H1 (cell line): Measurements from ENCODE around the gene GNG7. TPM values are rescaled to one million over a fixed set of nuclear protein-coding genes. Genes with fewer than 3 reads are reported as not detected.

ENCODE experiments used
- CTCF ChIA-PET: fragments of 300-600 bp; sonication (Branson Sonifier 250); formaldehyde crosslinking; loops from one replicate; lab custom pipeline; 2021; ENCODE audit not compliant: partially characterized antibody; lab: Charles Lee
- POLR2A ChIA-PET: fragments of 300-600 bp; sonication (Branson Sonifier 250); formaldehyde crosslinking; loops from one replicate; lab custom pipeline; 2021; ENCODE audit warnings: inconsistent platforms; ENCODE audit not compliant: partially characterized antibody; lab: Charles Lee
- DNase-seq, 2 experiments: peaks; one replicate each; pipeline versions ENCODE4 v3.0.0 to v3.0.0-alpha.2; 2010 to 2022; ENCODE audit warnings: low spot score in 2 of 2, low read depth in 1 of 2, mixed read lengths in 1 of 2
- FAIRE-seq: peaks from 2 replicates; lab custom pipeline; 2011; peaks lifted over from hg19 to GRCh38; lab: Jason Lieb, UNC
- H2AFZ ChIP-seq: 2 replicates; pipeline ENCODE4 v1.8.1; 2012; ENCODE audit warnings: low read length, inconsistent platforms
- H2AK5ac ChIP-seq: 2 replicates; pipeline ENCODE4 v1.6.1; 2013; ENCODE audit warnings: low read depth, low read length
- H2BK120ac ChIP-seq: replicated peaks from 2 replicates; pipeline ENCODE3; 2013; ENCODE audit warnings: low read depth, low read length, inconsistent platforms
- H2BK12ac ChIP-seq: 2 replicates; pipeline ENCODE4 v1.6.1; 2013; ENCODE audit warnings: low read depth, low read length
- H2BK15ac ChIP-seq: 2 replicates; pipeline ENCODE4 v1.6.1; 2013; ENCODE audit warnings: low read length
- H2BK20ac ChIP-seq: 2 replicates; pipeline ENCODE4 v1.6.1; 2013; ENCODE audit warnings: low read length
- H2BK5ac ChIP-seq: 2 replicates; pipeline ENCODE4 v1.6.1; 2013; ENCODE audit warnings: low read depth, low read length
- H3K14ac ChIP-seq: 2 replicates; pipeline ENCODE4 v1.6.1; 2013; ENCODE audit warnings: inconsistent platforms; ENCODE audit not compliant: insufficient read length
- H3K18ac ChIP-seq: 2 replicates; pipeline ENCODE4 v1.6.1; 2013; ENCODE audit warnings: low read length; ENCODE audit errors: extremely low read depth
- H3K23ac ChIP-seq: 2 replicates; pipeline ENCODE4 v1.6.1; 2013; ENCODE audit warnings: inconsistent platforms; ENCODE audit not compliant: insufficient read length
- H3K23me2 ChIP-seq: 2 replicates; pipeline ENCODE4 v1.6.1; 2013; ENCODE audit warnings: low read depth, low read length
- H3K27ac ChIP-seq: 2 replicates; pipeline ENCODE4 v1.6.1; 2011; ENCODE audit warnings: low read depth, low read length, inconsistent platforms
- H3K27me3 ChIP-seq, 4 experiments: replicated peaks in 1 of 4; 1 replicate in 1 of 4; 2 replicates in 3 of 4; pipeline versions ENCODE4 v1.6.1 to v1.8.1; 2011 to 2013; ENCODE audit warnings: low read length in 3 of 4, mild to moderate bottlenecking in 3 of 4, inconsistent platforms in 2 of 4, mixed read lengths in 2 of 4, moderate library complexity in 1 of 4; ENCODE audit not compliant: control insufficient read depth in 3 of 4, insufficient read depth in 3 of 4; ENCODE audit errors: extremely low read depth in 1 of 4
- H3K36me3 ChIP-seq, 4 experiments: 2 replicates each; pipeline versions ENCODE4 v1.6.1 to v1.8.1; 2011 to 2013; ENCODE audit warnings: mild to moderate bottlenecking in 4 of 4, low read length in 3 of 4, moderate library complexity in 2 of 4, control low read depth in 1 of 4, inconsistent platforms in 1 of 4; ENCODE audit not compliant: insufficient read depth in 4 of 4, control insufficient read depth in 2 of 4
- H3K4ac ChIP-seq: replicated peaks from 2 replicates; pipeline ENCODE3; 2013; ENCODE audit warnings: low read length, low read depth, mixed read lengths, inconsistent platforms; ENCODE audit not compliant: insufficient read length
- H3K4me1 ChIP-seq, 4 experiments: replicated peaks in 1 of 4; 1 replicate in 1 of 4; 2 replicates in 3 of 4; pipeline versions ENCODE4 v1.6.1 to v1.8.1; 2011 to 2013; ENCODE audit warnings: low read length in 3 of 4, inconsistent platforms in 2 of 4, mixed read lengths in 1 of 4; ENCODE audit not compliant: insufficient read depth in 4 of 4, control insufficient read depth in 3 of 4
- H3K4me2 ChIP-seq, 2 experiments: 2 replicates each; pipeline versions ENCODE4 v1.6.1 to v1.8.1; 2011 to 2013; ENCODE audit warnings: low read depth in 2 of 2, low read length in 2 of 2, control low read depth in 1 of 2, inconsistent platforms in 1 of 2, mild to moderate bottlenecking in 1 of 2; ENCODE audit not compliant: insufficient read depth in 1 of 2
- H3K4me3 ChIP-seq, 4 experiments: fragments of 200-600, 300-600 bp in 1 of 4; sonication (generic), shearing (Covaris generic), sonication (Bioruptor Twin) in 1 of 4; 2 replicates each; pipeline versions ENCODE4 v1.5.1 to v1.8.1; 2011 to 2016; ENCODE audit warnings: low read length in 4 of 4, low read depth in 3 of 4, control low read depth in 2 of 4, inconsistent platforms in 2 of 4, mild to moderate bottlenecking in 2 of 4, mixed read lengths in 1 of 4, moderate library complexity in 1 of 4; ENCODE audit not compliant: insufficient read depth in 2 of 4; ENCODE audit errors: extremely low read depth in 1 of 4
- H3K56ac ChIP-seq: replicated peaks from 2 replicates; pipeline ENCODE3; 2013; ENCODE audit warnings: low read depth, mild to moderate bottlenecking, mixed read lengths, low read length, inconsistent platforms; ENCODE audit not compliant: insufficient read length
- H3K79me1 ChIP-seq: 2 replicates; pipeline ENCODE4 v1.6.1; 2013; ENCODE audit warnings: low read depth, low read length, control low read depth
- H3K79me2 ChIP-seq, 2 experiments: 2 replicates each; pipeline versions ENCODE4 v1.6.1 to v1.8.1; 2012 to 2013; ENCODE audit warnings: low read length in 2 of 2, mild to moderate bottlenecking in 2 of 2, inconsistent platforms in 1 of 2; ENCODE audit not compliant: insufficient read depth in 2 of 2, control insufficient read depth in 1 of 2
- H3K9ac ChIP-seq, 4 experiments: replicated peaks in 1 of 4; 1 replicate in 1 of 4; 2 replicates in 3 of 4; pipeline versions ENCODE4 v1.6.1 to v1.8.1; 2011 to 2013; ENCODE audit warnings: low read depth in 3 of 4, low read length in 3 of 4, control low read depth in 2 of 4, mild to moderate bottlenecking in 2 of 4, moderate library complexity in 2 of 4, inconsistent platforms in 1 of 4; ENCODE audit errors: extremely low read depth in 1 of 4
- H3K9me3 ChIP-seq, 2 experiments: 2 replicates each; pipeline versions ENCODE4 v1.6.1 to v1.8.1; 2012 to 2013; ENCODE audit warnings: mild to moderate bottlenecking in 2 of 2, moderate library complexity in 2 of 2, control low read depth in 1 of 2, inconsistent platforms in 1 of 2, low read depth in 1 of 2, low read length in 1 of 2, mixed read lengths in 1 of 2; ENCODE audit not compliant: insufficient read depth in 2 of 2
- H4K20me1 ChIP-seq, 2 experiments: replicated peaks in 1 of 2; 2 replicates each; pipeline versions ENCODE3 to v1.8.1; 2011 to 2013; ENCODE audit warnings: inconsistent platforms in 2 of 2, low read length in 2 of 2, mild to moderate bottlenecking in 1 of 2; ENCODE audit not compliant: insufficient read depth in 2 of 2, control insufficient read depth in 1 of 2
- H4K5ac ChIP-seq: 2 replicates; pipeline ENCODE4 v1.6.1; 2013; ENCODE audit warnings: low read length, low read depth, mixed read lengths, inconsistent platforms; ENCODE audit not compliant: insufficient read length
- H4K8ac ChIP-seq: 2 replicates; pipeline ENCODE4 v1.8.0; 2013; ENCODE audit warnings: mild to moderate bottlenecking, moderate library complexity, low read length, inconsistent platforms; ENCODE audit not compliant: insufficient read depth; ENCODE audit errors: extremely low read depth
- H4K91ac ChIP-seq: replicated peaks from 2 replicates; pipeline ENCODE3; 2013; ENCODE audit warnings: low read length, mixed read lengths, inconsistent platforms; ENCODE audit not compliant: insufficient read length
- ASH2L ChIP-seq: fragments of 200-600, 300-600 bp; sonication (generic); IDR thresholded peaks from one replicate; pipeline ENCODE4 v1.7.1; 2017; ENCODE audit warnings: low read length
- CBX5 ChIP-seq: fragments of 300-800, 300-1000 bp; sonication (generic); IDR thresholded peaks from 2 replicates; pipeline ENCODE4 v1.7.1; 2016; ENCODE audit warnings: antibody characterized with exemption, low read length, low read depth
- CBX8 ChIP-seq: fragments of 300-800, 300-1000 bp; sonication (generic); IDR thresholded peaks from 2 replicates; pipeline ENCODE4 v1.7.1; 2016; ENCODE audit warnings: low read depth, low read length, borderline replicate concordance
- CHD1 ChIP-seq: IDR thresholded peaks from 2 replicates; pipeline ENCODE4 v1.6.1; 2012; ENCODE audit warnings: low read depth, low read length, improper control_type of control experiment
- CTBP2 ChIP-seq: IDR thresholded peaks from 2 replicates; pipeline ENCODE4 v1.7.0; 2011; ENCODE audit warnings: borderline replicate concordance, mild to moderate bottlenecking, moderate library complexity, mixed read lengths, low read length; ENCODE audit not compliant: insufficient read depth, insufficient read length
- EZH2 ChIP-seq: fragments of 200-600 bp; sonication (generic); IDR thresholded peaks from 2 replicates; pipeline ENCODE4 v1.7.1; 2012; ENCODE audit warnings: low read depth, mild to moderate bottlenecking, moderate library complexity, low read length, inconsistent platforms; ENCODE audit not compliant: severe bottlenecking
- GTF2F1 ChIP-seq: IDR thresholded peaks from 2 replicates; pipeline ENCODE4 v1.6.1; 2012; ENCODE audit warnings: low read depth, low read length, improper control_type of control experiment, borderline replicate concordance
- KDM5A ChIP-seq: fragments of 200-600 bp; IDR thresholded peaks from 2 replicates; pipeline ENCODE4 v1.7.1; 2012; ENCODE audit warnings: mild to moderate bottlenecking, low read length, inconsistent platforms, mixed read lengths
- NRF1 ChIP-seq: IDR thresholded peaks from 2 replicates; pipeline ENCODE4 v1.6.1; 2011; ENCODE audit warnings: mild to moderate bottlenecking, low read depth, low read length, improper control_type of control experiment
- RFX5 ChIP-seq: IDR thresholded peaks from 2 replicates; pipeline ENCODE4 v1.6.1; 2011; ENCODE audit warnings: low read depth, low read length, improper control_type of control experiment, borderline replicate concordance
- SIN3A ChIP-seq, 2 experiments: IDR thresholded peaks in 1 of 2; conservative IDR thresholded peaks in 1 of 2; 2 replicates each; pipeline ENCODE4 v1.6.1; 2011 to 2012; ENCODE audit warnings: low read length in 2 of 2, improper control_type of control experiment in 1 of 2, low read depth in 1 of 2, mild to moderate bottlenecking in 1 of 2
- SP2 ChIP-seq: IDR thresholded peaks from 2 replicates; pipeline ENCODE4 v1.6.1; 2012; ENCODE audit warnings: mild to moderate bottlenecking, low read length, inconsistent platforms
- TBP ChIP-seq: IDR thresholded peaks from 2 replicates; pipeline ENCODE4 v1.6.1; 2011; ENCODE audit warnings: low read depth, low read length, improper control_type of control experiment
- ZNF274 ChIP-seq: IDR thresholded peaks from 2 replicates; pipeline ENCODE4 v1.7.0; 2012; ENCODE audit warnings: low read length, borderline replicate concordance; ENCODE audit errors: extremely low read depth
- WGBS, 2 experiments: shearing (Covaris generic) in 1 of 2; methylation state at CpG; one replicate each; pipeline versions ENCODE4 v1.1.6 to v1.1.7; 2013 to 2015; ENCODE audit warnings: low lambda C conversion rate in 2 of 2, mixed read lengths in 2 of 2, inconsistent platforms in 1 of 2, low coverage in 1 of 2, missing lambda C conversion rate in 1 of 2; ENCODE audit not compliant: insufficient replicate concordance in 2 of 2, insufficient coverage in 1 of 2, insufficient read length in 1 of 2; ENCODE audit errors: extremely low coverage in 1 of 2, missing lambda C conversion rate in 1 of 2; 5-methylcytosine and 5-hydroxymethylcytosine counted together
- polyA plus RNA-seq, 7 experiments: library from polyadenylated mRNA; depleted of rRNA in 3 of 7; stranded (reverse) in 5 of 7; unstranded in 2 of 7; fragments of >200 nt in 5 of 7; fragments of 200-250 nt in 2 of 7; gene quantifications; 1 replicate in 5 of 7; 2 replicates in 1 of 7; 4 replicates in 1 of 7; pipeline versions ENCODE4 v1.2.1 to v1.2.3, GENCODE V29; 2011 to 2013; ENCODE audit warnings: missing spikeins in 2 of 7, mixed read lengths in 2 of 7
- total RNA-seq: library from RNA; stranded (reverse); fragmentation: NEBNext Ultra II Directional; extraction: Animal tissue kit (Norgen Biotek cat#: 25700); gene quantifications from 2 replicates; pipeline ENCODE4 v1.2.1, GENCODE V29; 2021

The GNG7 gene
- total and polyA plus RNA-seq, 2 of the 8 experiments (the other 6 are each of a cell fraction or from before 2014, with no cell fraction given): 2.8 to 7.8 TPM

DNA sequence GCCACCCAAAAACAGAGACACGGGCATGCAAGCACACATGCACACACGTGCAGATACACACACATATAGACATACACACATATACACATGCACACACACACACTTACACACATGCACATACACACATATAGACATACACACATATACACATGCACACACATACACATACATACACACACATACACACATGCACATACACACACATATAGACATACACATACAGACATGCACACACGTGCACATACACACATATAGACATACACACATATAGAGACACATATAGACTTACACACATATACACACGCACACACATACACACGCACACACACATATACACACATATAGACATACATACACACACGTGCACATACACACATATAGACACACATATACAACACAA is 134.5 kb downstream of the GNG7 start:
- no peak overlapping the region for H3K18ac ChIP-seq
- H3K4me1 ChIP-seq: no peaks in the 10 kb centered on the region; a peak in 1 of 7 replicates
- H2BK15ac ChIP-seq: no peak overlapping the region
- no peak overlapping the region for H2BK5ac ChIP-seq
- H3K79me2 ChIP-seq: no peaks in the 10 kb centered on the region
- H2AFZ ChIP-seq: no peak overlapping the region
- H3K27me3 ChIP-seq: no peaks in the 10 kb centered on the region
- ChIA-PET POLR2A (interaction anchor here (1.2 kb wide), 1 partner anchor 27 kb away, joined by 3 read pairs; no protein-coding TSS in a partner anchor), CTCF (interaction anchor here (1.0 kb wide), 1 partner anchor 44 kb away, joined by 3 read pairs; no protein-coding TSS in a partner anchor)
- H4K20me1 ChIP-seq: peaks cover 0 to 2% of the 10 kb centered on the region in 2 experiments
- no peak overlapping the region for H3K27ac ChIP-seq
- H3K4ac ChIP-seq: no peak overlapping the region
- no peak overlapping the region for H4K8ac ChIP-seq
- WGBS, 2 experiments: 61% methylated on average over 6 of the region's 6 CpGs; no CpG with 5 or more reads in 1 of the 2 experiments
- no peak overlapping the region for H3K4me2 ChIP-seq
- H3K23ac ChIP-seq: no peak overlapping the region
- H3K14ac ChIP-seq: no peak overlapping the region
- H2BK12ac ChIP-seq: no peak overlapping the region
- no peaks in the 10 kb centered on the region for H3K79me1 ChIP-seq
- H3K9me3 ChIP-seq: no peaks in the 10 kb centered on the region; a peak in 1 of 4 replicates
- FAIRE-seq (no peak), DNase-seq (no peak)
- peaks cover 3% of the 10 kb centered on the region; the same call in 1 of the 2 replicates for H3K23me2 ChIP-seq
- H3K36me3 ChIP-seq: no peaks in the 10 kb centered on the region
- no peak overlapping the region for H4K5ac ChIP-seq
- no peak overlapping the region for H4K91ac ChIP-seq
- H2BK20ac ChIP-seq: no peak overlapping the region
- H3K9ac ChIP-seq: no peak overlapping the region
- no peak overlapping the region for H3K4me3 ChIP-seq
- H2AK5ac ChIP-seq: 0 out of 2 replicates have a peak overlapping the region, but pooled peaks have one; percentile 20
- no peak overlapping the region for H2BK120ac ChIP-seq
- H3K56ac ChIP-seq: no peak overlapping the region
- no peak for TF ChIP-seq CTBP2
- TF ChIP-seq CBX8: no peak
- TF ChIP-seq ZNF274: no peak
- no peak for TF ChIP-seq CHD1
- no peak for TF ChIP-seq KDM5A
- TF ChIP-seq EZH2: no peak
- TF ChIP-seq RFX5: no peak
- no peak for TF ChIP-seq GTF2F1
- no peak for TF ChIP-seq ASH2L
- TF ChIP-seq TBP: no peak
- TF ChIP-seq SIN3A (conservative IDR thresholded peaks at IDR 0.05 in 1 of 2, IDR thresholded peaks at IDR 0.05 in 1 of 2; ENCODE audit: low read depth in 1 of 2, low read length in 2 of 2): no peak
- no peak for TF ChIP-seq NRF1
- no peak for TF ChIP-seq SP2
- TF ChIP-seq CBX5: no peak
